ENCODE measurements around the gene RBBP5.

Gene RBBP5

GRCh38 chr1:205072881-205073280 is 48.9 kb downstream of the RBBP5 start:
- no peak for DNase-seq

GRCh38 chr1:205072286-205072685 is 49.5 kb downstream of the RBBP5 start:
- DNase-seq = no peak

GRCh38 chr1:205071801-205072200 is 50.0 kb downstream of the RBBP5 start:
- DNase-seq = no peak

GRCh38 chr1:205071028-205071409 is 50.8 kb downstream of the RBBP5 start:
- DNase-seq = no peak

- no peak for DNase-seq
Measured at GRCh38 chr1:205069371-205070125, 52.2 kb downstream of the RBBP5 start.

- no peak for DNase-seq
Measured at GRCh38 chr1:205068457-205069040, 53.2 kb downstream of the RBBP5 start.

- no peak for DNase-seq
Measured at GRCh38 chr1:205068001-205068400, 53.8 kb downstream of the RBBP5 start.

- no peak for DNase-seq
Measured at GRCh38 chr1:205067031-205067430, 54.7 kb downstream of the RBBP5 start.

GRCh38 chr1:205066141-205066818 is 55.5 kb downstream of the RBBP5 start:
- DNase-seq = no peak

GRCh38 chr1:205065666-205066065 is 56.1 kb downstream of the RBBP5 start:
- no peak for DNase-seq

- DNase-seq = no peak
Measured at GRCh38 chr1:205064741-205065316, 56.9 kb downstream of the RBBP5 start.

- DNase-seq = no peak
Measured at GRCh38 chr1:205064301-205064700, 57.5 kb downstream of the RBBP5 start.

GRCh38 chr1:205062895-205063294 is 58.9 kb downstream of the RBBP5 start:
- no peak for DNase-seq

GRCh38 chr1:205062319-205062718 is 59.5 kb downstream of the RBBP5 start:
- no peak for DNase-seq

- no peak for DNase-seq
Measured at GRCh38 chr1:205061665-205062069, 60.1 kb downstream of the RBBP5 start.

GRCh38 chr1:205061227-205061626 is 60.6 kb downstream of the RBBP5 start:
- no peak for DNase-seq

GRCh38 chr1:205060746-205061145 is 61.0 kb downstream of the RBBP5 start:
- DNase-seq = no peak

- DNase-seq = no peak
Measured at GRCh38 chr1:205059660-205060059, 62.1 kb downstream of the RBBP5 start.

GRCh38 chr1:205058853-205059252 is 62.9 kb downstream of the RBBP5 start:
- no peak for DNase-seq

GRCh38 chr1:205057808-205058575 is 63.8 kb downstream of the RBBP5 start:
- DNase-seq = no peak

- DNase-seq = no peak
Measured at GRCh38 chr1:205056956-205057568, 64.7 kb downstream of the RBBP5 start.

GRCh38 chr1:205056188-205056611 is 65.6 kb downstream of the RBBP5 start:
- no peak for DNase-seq

GRCh38 chr1:205054013-205054412 is 67.8 kb downstream of the RBBP5 start:
- DNase-seq = no peak

Measured in SIG-M5 (cell line).